Tibial artery (tissue), 4 donors: ENCODE data around the gene ARL15.

Experiments
- DNase-seq, 2 donors: peaks; one replicate each; pipeline ENCODE4 v3.0.0-alpha.2; 2019
- H3K27ac ChIP-seq, 2 donors: fragments of 200-600 bp; sonication (generic) in 1 of 2; 1 replicate in 1 of 2; 2 replicates in 1 of 2; pipeline ENCODE4 v1.5.1; 2018 to 2019; ENCODE audit warnings: mild to moderate bottlenecking in 1 of 2
- H3K27me3 ChIP-seq, 2 donors: fragments of 200-600 bp; sonication (generic) in 1 of 2; one replicate each; pipeline versions ENCODE4 v1.5.1 to v1.6.0; 2016 to 2019
- H3K36me3 ChIP-seq, 3 donors: fragments of 200-600 bp; sonication (generic) in 2 of 3; one replicate each; pipeline ENCODE4 v1.5.1; 2016 to 2019; ENCODE audit warnings: mild to moderate bottlenecking in 2 of 3
- H3K4me1 ChIP-seq, 4 donors: fragments of 200-600 bp; sonication (generic) in 2 of 4; 1 replicate in 3 of 4; 2 replicates in 1 of 4; pipeline ENCODE4 v1.5.1; 2016 to 2019
- H3K4me3 ChIP-seq, 2 donors: fragments of 200-600 bp; sonication (generic) in 1 of 2; 1 replicate in 1 of 2; 2 replicates in 1 of 2; pipeline ENCODE4 v1.5.1; 2018 to 2019; ENCODE audit warnings: mild to moderate bottlenecking in 2 of 2
- H3K9me3 ChIP-seq, 3 donors: fragments of 200-600 bp; sonication (generic) in 1 of 3; one replicate each; pipeline ENCODE4 v1.5.1; 2016 to 2019
- CTCF ChIP-seq, 2 experiments: fragments of 200-600 bp in 1 of 2; fragments of 450-650 bp in 1 of 2; IDR thresholded peaks; one replicate each; pipeline ENCODE4 v1.5.1; 2017 to 2019; ENCODE audit warnings: antibody characterized with exemption in 2 of 2, mild to moderate bottlenecking in 1 of 2, moderate library complexity in 1 of 2
- intact Hi-C: fragments of 100-400 bp; cut with DNase I; formaldehyde crosslinking; loops from one replicate; pipeline ENCODE4 v1.15.0; 2023; ENCODE audit warnings: low total_unique reads

The ARL15 gene

DNA sequence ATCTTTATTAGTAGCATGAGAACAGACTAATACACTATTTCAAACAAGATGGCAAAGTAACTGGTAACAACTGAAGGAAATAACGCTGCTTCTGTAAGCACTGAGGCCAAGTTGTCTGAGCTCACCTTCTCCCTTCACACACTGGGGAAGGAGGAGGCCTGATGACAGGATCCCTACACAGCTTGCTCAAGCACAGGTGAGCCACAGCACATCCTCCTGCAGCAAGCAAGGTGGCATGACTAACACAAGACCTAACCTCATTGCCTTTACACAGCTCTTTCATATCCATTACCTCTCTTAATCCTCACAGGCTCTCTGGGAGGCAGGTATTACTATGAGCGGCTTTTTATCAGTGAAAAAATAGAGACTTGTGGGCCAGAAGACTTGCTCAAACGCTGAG is 83.3 kb downstream of the ARL15 start:
- Histone ChIP-seq H3K4me3 (no peak overlapping the region), H3K4me1 (peaks cover 0 to 6% (median 0%) of the 10 kb centered on the region in 4 donors), H3K9me3 (no peaks in the 10 kb centered on the region), H3K36me3 (no peaks in the 10 kb centered on the region), H3K27ac (no peak overlapping the region), H3K27me3 (no peaks in the 10 kb centered on the region)
- TF ChIP-seq CTCF (IDR thresholded peaks at IDR 0.05), result no peak
- no peak for DNase-seq
- intact Hi-C loops, result loop anchor here (10.0 kb wide), 1 partner anchor 1062 kb away; no protein-coding TSS in a partner anchor

DNA sequence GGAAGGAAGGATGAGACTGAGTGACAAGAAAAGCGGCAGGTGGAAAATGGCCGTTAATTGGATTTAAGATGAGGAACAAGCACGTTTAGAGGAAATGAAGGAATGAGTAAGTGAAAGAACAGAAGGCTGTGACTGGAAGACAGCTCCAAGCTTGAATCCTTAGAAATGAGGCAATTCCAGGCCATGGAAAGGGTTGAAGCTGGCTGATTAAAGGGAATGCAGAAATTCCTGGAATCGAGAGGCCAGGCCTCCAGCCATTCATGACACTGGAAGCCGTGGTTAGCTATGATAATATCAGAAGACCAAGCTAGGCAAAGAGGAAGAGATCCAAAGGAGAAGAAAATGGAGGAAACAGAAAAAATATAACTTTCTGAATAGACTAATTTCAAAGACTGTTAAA is 84.2 kb downstream of the ARL15 start:
- Histone ChIP-seq H3K27me3 (no peaks in the 10 kb centered on the region), H3K9me3 (no peaks in the 10 kb centered on the region), H3K27ac (no peak overlapping the region), H3K36me3 (no peaks in the 10 kb centered on the region), H3K4me3 (no peak overlapping the region), H3K4me1 (peaks cover 0 to 6% (median 0%) of the 10 kb centered on the region in 4 donors)
- no peak for DNase-seq
- intact Hi-C loops, result loop anchor here (10.0 kb wide), 1 partner anchor 1061 kb away; no protein-coding TSS in a partner anchor
- no peak for TF ChIP-seq CTCF (IDR thresholded peaks at IDR 0.05)

- Histone ChIP-seq H3K4me1 (peaks cover 0 to 1% (median 0%) of the 10 kb centered on the region in 4 donors), H3K27ac (no peak overlapping the region), H3K9me3 (no peaks in the 10 kb centered on the region), H3K36me3 (no peaks in the 10 kb centered on the region), H3K27me3 (no peaks in the 10 kb centered on the region), H3K4me3 (no peak overlapping the region)
- intact Hi-C loops, result loop anchor here (10.0 kb wide), 1 partner anchor 1059 kb away; no protein-coding TSS in a partner anchor
- TF ChIP-seq CTCF (IDR thresholded peaks at IDR 0.05), result no peak
- DNase-seq, result no peak
Measured at GRCh38 chr5:54224103-54224826, 86.1 kb downstream of the ARL15 start.

GRCh38 chr5:54222336-54222735 is 88.0 kb downstream of the ARL15 start:
- Histone ChIP-seq H3K4me1 (no peaks in the 10 kb centered on the region), H3K4me3 (no peak overlapping the region), H3K27ac (no peak overlapping the region), H3K9me3 (no peaks in the 10 kb centered on the region), H3K36me3 (no peaks in the 10 kb centered on the region), H3K27me3 (no peaks in the 10 kb centered on the region)
- DNase-seq, result no peak
- intact Hi-C loops, result loop anchor here (10.0 kb wide), 1 partner anchor 1058 kb away; no protein-coding TSS in a partner anchor
- no peak for TF ChIP-seq CTCF (IDR thresholded peaks at IDR 0.05)

DNA sequence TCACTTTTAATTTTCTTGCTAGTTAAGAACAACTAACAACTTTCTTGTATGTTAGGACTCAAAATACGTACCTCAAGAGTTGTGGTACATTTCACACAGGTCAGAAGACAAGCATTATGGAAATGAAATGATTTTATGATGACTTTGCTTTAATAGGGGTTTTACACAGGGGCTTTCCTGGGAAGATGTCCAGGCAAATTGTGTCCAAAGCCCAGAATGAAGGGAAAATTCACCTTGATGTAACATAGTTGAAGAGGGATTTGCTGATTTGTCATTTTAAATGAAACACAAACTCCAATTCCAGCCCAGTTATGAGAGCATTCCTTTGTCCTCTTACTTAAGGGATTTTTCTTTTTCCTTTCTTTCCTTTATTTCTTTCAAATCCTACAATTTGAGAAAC is 89.2 kb downstream of the ARL15 start:
- no peak overlapping the region for H3K27ac ChIP-seq
- no peaks in the 10 kb centered on the region for H3K27me3 ChIP-seq
- no peaks in the 10 kb centered on the region for H3K9me3 ChIP-seq
- no peaks in the 10 kb centered on the region for H3K4me1 ChIP-seq
- no peak overlapping the region for H3K4me3 ChIP-seq
- no peak for TF ChIP-seq CTCF (IDR thresholded peaks at IDR 0.05)
- no peaks in the 10 kb centered on the region for H3K36me3 ChIP-seq
- DNase-seq, result no peak
- intact Hi-C loops, result loop anchor here (10.0 kb wide), 1 partner anchor 1056 kb away; no protein-coding TSS in a partner anchor
